HuH-7 (cell line): ENCODE results near the gene TBC1D22A.

ENCODE experiments used
- DNase-seq: peaks from one replicate; pipeline ENCODE4 v3.0.0; 2011; ENCODE audit warnings: low spot score

TBC1D22A gene

DNA sequence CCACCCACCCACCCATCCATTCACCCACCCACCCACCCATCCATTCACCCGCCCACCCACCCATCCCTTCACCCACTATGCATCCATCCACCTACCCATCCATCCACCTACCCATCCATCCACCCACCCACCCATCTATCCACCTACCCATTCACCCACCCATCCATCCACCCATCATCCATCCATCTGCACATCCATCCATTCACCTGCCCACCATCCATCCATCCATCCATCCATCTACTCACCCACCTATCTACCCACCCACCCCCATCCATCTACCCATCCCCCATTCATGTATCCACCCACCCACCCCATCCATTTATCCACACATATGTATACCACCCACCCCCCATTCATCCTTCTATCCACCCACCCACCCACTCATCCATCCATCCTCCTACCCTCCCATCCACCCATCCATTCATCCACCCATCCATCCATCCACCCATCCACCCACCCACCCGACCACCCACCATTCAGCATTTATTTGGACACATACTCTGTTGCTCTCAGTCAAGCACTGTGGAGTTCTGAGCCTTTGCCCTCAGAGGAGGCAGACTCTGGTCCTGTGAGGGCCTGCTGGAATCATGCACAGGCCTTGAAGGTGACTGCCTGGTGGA is 380.1 kb downstream of the TBC1D22A start:
- DNase-seq: no peak

DNA sequence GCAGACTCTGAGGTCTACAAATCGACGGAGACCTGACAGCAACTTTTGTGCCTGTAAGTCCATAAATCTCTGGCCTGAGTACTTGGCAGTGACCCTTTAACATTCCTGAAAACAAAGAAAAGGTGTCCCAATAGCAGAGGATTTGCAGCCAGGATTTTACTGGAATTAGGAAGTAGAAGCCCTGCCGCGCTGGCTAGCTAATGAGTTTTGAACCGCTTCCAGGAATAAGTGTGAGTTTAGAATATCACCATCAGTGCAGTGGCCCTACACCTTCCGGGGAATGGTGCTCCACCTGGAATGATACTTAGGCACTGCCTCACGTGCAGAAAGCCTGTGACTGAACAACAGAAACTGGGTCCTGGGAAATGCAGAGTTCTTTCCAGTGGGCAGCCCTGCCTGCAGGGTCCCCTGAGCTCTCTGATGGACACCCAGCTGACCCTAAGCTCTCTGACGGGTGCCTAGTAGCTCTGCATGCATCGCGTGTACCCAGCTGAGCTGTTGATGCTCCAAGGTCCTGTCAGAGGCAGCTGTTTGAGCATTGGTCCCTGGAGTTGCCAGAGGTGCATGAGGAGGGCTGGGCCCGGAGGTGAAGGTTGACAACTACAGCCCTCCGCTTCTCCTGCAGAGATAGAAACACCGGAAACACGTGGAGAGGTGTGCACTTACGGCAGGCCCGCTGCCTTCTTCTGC is 380.9 kb downstream of the TBC1D22A start:
- no peak for DNase-seq

DNA sequence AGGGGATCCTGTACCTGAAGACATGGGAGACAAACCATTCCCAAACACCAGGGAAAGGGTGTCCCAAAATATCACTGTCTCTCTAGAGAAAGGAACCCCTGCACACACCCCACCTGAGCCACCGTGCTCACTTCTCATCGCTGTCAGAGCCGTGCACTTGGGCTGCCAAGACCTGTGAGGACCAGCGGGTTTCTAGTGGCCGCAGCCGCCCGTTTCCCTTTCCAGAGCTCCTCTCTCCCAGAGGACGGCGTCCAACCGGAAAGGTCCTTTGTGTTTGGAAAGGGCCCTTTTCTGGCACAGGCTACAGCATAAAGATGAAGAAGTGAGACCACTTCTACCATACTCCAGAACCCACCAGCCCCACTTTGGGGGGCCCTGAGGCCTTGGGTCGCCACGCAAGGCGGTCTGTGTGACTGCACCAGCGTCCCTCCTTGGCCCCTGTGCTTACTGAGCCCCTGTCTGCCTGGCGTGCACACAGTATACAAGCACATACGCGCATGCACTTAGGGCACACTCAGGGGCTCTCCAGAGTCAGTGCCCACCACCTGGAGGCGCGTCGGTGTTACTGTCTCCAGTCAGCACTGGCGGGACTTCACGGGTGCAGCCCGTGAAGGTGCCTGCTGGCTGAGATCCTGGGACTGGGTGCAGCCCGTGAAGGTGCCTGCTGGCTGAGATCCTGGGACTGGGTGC is 381.8 kb downstream of the TBC1D22A start:
- DNase-seq: no peak

DNA sequence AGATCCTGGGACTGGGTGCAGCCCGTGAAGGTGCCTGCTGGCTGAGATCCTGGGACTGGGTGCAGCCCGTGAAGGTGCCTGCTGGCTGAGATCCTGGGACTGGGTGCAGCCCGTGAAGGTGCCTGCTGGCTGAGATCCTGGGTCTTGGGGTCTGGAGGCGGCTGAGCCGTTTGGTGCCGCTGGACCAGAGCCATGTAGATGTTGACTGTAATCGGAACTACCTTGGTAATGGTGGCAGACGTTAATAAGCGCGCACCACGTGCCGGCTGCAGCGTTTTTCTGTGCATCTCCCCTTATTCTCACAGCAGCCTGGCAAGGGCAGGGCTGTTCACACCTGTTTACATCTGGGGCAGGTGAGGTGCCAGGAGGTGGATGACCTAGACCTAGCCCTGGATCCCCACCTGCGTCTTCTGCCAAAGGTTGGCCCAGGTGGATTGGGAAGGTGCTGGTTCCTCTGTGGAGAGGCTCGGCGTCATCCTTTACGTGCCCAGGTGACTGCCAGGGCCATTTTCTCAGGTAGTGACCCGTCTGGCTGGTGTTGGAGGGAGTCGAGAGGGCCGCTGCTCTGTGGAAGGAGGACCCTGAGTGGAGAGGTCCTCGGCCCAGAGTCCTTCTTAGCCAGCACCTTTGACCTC is 382.5 kb downstream of the TBC1D22A start:
- DNase-seq: no peak

DNA sequence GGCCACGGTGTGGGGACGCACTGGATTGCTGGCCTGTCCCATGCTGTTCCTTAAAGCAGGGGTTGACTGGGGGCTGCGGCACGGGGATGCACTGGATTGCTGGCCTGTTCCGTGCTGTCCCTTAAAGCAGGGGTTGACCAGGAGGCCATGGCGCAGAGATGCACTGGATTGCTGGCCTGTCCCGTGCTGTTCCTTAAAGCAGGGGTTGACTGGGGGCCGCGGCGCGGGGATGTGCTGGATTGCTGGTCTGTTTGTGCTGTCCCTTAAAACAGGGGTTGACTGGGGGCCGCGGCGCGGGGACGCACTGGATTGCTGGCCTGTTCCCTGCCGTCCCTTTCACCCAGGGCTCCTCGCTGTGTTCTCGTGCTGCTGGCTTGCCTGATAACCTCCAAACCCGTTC is 383.4 kb downstream of the TBC1D22A start:
- DNase-seq: no peak

DNA sequence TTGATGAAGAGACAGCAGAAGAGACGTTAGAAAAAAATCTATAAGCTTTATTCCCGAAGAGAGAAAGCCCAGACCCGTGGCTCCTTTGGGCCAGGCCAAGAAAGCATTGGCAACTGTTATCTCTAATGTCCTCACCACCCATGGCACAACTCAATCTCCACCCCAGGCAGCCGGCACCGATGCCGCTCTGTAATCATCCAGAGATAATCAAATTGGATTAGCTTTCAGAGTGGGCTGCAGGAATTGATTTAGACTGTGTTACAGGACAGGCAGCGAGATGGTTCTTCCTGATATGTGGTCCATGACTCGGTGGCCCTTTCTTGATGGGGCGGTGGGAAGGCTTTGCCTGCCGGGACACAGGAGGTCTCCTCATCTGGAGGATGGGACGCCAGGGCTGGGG is 383.9 kb downstream of the TBC1D22A start:
- no peak for DNase-seq

DNA sequence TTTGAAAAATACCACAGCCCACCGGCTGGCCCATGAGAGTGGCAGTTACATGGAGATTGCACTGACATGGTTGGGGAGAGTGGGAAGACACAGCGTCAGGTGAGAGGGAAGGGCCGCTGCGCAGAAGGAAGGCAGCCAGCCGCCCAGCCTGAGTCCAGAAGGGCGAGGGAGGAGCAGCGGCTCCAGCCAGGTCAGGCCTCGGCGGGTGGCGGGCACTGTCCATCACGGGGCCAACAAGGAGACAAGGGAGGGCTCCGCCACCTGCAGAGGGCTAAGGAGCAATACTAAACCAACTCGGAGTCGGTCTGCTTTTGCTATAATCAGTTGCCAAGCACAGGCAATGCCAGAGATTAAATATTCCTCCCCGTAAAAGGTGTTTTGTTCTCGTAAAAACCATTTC is 384.5 kb downstream of the TBC1D22A start:
- DNase-seq: no peak

DNA sequence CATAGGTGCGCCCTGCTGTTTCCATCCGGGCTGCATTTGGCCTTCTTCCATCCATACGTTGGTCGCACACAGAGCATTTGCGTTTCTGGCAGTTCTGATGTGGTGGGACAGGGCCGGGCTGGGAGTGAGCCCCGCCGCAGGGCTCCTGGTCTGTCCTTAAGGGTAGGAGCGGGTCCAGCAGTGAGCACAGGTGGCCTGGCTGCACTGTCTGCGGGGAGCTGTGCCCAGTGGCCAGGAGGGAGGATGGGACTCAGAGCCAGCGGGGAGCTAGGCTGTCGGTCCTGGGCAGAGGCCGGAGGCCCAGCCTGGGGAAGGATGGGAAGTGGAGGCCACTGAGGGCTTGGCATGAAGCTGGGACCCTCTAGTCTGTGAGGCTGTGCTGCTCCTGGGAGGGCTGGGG is 385.1 kb downstream of the TBC1D22A start:
- no peak for DNase-seq

DNA sequence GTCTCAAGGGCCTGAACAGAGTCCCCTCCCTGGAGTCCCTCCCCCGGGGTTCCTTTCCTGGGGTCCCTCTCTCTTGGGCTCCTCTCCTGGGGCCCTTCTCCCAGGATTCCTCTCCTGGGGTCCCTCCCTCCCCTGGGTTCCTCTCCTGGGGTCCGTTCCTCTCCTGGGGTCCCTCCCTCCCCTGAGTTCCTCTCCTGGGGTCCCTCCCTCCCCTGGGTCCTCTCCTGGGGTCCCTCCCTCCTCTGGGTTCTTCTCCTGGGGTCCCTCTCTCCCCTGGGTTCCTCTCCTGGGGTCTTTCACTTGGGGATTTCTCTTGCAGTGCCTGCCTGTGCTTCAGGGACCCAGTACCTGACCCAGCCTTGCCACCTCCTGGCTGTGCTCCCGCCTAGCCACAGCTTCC is 386.1 kb downstream of the TBC1D22A start:
- no peak for DNase-seq

DNA sequence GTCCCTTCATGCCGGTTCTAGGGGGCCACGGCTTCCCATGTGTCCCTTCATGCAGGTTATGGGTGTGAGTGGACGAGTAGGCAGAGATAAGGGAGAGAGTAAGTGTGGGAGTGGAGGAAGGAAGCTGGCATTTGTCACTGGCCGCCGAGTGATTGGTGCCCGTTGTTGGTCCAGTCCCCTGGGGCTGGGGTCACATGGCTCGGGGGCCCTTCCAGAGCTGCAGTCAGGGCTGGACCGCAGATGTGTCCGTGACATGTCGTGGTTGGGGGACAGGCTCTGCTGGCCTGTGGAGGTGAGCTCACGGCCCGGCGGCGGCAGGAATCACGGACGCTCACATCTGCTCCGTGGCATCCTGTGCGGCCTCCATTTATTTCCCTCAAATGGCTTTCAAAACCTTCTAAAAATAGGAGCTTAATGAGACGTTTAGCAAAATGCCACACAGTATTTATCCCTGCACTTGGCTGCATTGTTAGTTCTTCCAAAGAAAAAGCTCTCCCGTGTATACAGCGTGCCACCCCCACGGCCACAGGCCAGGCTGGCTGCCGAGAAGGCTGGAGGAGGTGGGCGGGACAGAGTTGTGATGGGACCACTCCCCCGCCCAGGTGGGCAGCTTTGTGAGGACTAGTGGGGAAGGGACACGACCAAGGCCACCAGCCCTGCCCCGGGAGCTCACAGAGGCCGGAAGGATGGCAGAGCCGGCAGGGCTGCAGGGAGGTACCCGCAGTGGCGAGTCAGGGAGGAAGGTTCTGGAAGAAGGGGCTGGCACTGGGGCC is 386.7 kb downstream of the TBC1D22A start:
- DNase-seq: no peak

DNA sequence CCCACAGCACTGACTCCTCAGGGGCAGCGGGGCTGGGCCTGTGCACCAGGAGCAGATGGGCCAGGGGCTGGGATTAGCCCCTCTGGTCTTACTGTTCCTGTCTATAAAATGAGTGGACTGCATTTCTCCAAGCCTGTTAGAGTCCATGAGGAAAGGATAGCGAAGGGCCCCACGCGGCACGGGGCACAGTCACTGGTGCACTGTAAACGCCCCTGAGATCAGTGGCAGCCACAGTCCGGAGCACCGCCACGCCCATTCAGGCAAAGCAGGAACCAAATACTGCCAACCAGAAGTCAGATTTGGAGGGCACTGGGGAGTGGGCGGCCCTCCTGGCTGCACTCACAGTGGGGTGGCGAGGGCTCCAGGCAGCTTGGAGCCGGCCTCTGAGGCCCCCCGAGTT is 387.5 kb downstream of the TBC1D22A start:
- DNase-seq: no peak

DNA sequence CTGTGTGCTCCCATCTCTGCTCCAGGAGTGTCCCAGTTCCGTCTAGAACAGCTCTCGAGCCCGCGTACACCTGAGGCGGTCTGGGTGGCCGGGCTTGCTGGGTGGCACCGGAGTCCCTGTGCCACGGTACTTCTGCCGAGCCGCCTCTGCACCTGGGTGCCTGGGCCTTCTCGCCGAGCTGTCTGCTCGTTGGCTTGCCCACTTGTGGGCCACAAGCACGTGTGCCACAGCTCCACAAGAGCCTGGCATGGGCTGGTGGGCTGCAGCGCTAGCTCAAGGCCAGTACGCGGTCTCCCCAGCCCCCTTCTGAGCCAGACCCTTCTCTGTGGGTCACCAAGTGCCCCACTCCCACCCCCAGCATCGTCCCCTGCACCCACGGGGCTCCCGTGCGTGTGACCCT is 388.0 kb downstream of the TBC1D22A start:
- no peak for DNase-seq

DNA sequence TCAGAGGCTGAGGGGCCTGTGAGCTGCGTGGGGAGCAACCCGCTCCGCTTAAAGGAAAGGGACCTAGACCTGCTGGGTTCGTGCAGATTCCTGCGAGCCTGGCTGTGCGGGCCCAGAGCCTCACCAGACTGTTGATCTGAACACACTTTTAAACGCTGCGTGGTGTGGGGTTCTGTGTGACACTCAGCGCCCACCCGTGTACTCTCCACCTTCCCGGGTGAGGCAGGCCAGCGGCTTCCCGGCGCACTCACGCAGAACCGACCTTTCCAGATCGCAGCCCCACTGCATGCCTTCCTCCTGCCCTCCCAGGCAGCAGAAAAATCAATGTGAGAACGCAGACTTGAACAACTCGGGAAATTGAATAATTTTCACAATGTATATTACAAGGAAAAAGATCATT is 388.6 kb downstream of the TBC1D22A start:
- DNase-seq: no peak

DNA sequence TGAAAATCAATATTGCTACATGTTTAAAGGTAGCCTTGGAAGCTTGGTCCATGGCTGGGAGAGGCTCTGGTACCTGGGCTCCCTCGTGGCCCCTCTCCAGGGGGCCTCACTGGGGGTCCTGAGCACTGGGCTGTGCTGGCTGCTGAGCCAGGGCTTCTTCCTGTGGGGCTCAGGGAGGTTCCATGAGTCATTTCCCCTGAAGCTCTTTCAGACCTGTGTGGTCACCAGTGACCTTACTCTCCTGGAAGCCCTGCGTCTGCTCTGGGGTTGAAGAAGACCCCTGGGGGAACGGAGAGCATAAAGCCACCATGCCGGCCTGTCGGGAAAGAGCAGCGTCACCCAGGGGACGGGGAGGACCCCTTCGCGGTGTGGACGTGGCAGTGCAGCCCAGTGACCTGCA is 389.0 kb downstream of the TBC1D22A start:
- no peak for DNase-seq

DNA sequence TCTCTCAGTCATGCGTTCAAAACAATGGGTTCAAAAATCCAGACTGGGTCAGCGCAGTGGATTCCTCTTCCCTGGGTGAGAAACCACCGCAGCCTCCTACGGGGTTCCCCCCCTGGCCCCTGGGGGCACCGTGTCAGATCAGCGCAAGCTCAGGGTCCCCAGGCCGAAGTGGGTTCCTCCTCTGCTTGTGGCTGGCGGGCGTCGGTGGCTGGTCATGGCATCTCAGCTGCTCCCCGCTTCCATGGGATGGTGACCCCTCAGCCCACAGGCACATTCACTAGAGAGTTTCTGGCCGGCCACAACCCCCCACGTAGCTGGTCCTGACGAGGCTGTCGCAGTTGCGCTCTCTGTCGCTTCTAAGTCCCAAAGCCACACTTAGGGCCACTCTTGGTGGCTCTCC is 389.8 kb downstream of the TBC1D22A start:
- no peak for DNase-seq

DNA sequence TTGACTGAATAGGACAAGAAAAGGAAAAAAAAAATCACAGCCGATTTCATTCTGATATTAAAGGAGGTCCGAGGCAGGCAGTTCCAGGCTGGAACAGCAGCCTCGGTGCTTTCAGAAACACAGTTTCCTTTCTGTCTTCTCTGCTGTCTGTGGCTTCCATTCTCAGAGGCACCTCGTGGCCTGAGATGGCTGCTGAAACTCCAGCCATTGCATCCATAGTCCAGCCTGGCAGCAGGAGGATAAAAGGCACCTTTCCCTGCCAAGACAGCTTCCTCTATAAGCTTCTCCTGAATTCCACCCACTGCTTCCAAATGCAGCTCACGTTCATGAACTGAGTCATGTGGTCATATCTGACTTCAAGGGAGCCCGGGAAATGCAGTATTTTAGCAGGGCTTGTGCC is 390.5 kb downstream of the TBC1D22A start:
- no peak for DNase-seq

DNA sequence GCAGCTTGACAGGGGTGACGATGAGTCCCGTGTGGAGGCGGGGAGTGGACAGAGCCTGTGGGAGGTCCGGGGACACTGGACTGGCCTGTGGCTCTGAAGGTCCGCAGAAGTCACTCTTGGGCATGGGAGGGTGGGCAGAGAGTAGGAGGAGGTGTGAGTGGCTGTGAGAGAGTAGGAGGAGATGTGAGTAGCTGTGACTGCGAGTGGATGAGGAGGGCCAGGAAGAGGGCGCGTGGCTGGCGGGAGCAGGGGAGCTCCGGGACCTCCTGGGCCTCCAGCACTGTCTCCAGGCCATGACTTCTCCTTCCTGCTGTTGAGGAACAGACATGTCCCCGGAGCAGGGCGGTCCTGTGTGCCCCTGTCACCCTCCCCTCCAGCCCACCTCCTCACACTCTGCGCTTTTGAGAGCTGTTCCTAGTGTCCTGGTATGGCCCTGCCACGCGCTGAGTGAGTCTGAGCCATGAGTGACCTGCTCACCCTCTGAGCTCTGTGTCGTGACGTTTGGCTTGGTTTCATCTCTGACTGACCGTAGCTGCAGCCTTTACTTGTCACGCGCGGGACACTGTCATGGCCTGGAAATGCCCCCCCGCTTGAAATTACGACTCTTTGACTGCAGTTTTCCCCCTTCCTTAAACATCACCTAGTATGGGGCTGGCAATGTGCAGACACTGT is 391.5 kb downstream of the TBC1D22A start:
- no peak for DNase-seq

DNA sequence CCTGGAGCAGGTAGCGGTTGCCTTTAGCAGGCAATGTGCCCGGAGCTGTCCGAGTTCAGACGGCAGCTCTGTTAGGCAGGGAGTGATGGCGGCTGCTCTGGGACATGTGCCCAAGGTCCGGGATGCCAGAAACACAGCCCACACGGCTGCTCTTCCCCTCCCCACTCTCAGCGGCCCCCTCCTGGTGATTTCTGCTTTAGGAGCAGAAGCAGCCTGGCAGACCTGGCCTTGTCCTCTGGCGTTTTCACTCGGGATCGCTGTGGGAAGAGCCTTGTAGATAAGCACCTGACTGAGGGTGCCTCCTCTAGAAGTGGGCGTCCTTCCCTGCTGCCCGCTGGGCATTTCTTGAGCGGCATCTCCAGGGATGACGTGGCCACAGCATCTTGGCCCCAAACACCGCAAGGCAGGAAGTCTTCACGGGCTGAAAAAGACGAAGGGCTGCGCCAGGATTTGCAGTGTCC is 392.2 kb downstream of the TBC1D22A start:
- DNase-seq: no peak

DNA sequence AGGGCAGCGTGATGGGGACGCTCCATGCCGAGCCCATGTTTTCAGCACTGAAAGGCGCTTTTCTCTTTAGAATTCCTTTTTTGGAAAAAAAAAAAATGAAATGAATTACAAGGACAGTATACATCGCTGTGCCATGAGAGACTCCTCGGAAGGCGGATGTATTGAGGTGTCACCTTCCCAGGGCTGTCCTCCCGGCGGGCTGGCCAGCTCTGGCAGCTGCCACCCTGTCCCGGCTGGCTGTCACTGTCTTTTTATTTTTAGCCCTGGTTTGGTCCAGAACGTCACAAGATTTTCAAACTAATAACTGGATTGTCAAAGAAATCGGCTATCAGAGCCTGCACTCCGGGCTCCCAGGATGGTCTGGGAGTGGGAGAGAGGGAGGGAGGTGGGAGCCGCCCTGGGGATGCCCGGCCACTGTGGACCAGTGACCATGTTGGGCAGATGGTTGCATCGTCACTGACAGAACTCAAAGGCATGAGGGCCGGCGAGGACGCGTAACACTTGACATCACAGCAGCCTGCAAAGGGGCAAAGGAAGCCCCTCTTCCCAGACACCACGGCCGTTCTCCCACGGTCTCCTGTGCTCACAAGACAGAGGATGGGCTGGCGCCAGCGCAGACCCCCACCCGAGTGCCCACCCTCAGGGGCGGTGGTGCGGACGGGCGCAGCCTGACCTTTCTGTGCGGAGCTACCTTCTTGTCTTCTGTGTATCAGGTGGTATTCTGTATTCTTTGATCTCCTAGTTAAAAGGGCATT is 392.9 kb downstream of the TBC1D22A start:
- DNase-seq: no peak

DNA sequence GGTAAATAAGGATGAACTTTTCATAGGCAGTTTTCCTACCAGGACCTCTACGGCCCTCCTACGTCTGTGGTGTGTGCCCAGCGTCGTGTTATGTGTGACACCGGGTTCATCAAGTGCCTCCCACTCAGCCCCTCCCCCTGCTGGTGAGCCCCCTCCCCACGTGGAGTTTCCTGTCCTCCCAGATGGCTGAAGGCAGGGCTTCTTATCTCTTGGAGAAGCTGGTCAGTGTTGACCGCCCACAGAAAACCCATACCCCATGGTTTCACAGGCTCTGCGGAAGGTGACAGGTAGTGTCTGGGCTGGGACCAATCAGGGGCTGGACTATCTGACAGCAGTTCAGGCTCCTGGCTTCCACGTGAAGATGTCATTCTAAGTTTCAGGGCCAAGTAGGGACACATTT is 393.5 kb downstream of the TBC1D22A start:
- DNase-seq: no peak
